Gastroesophageal sphincter (tissue), 3 donors: ENCODE results near the gene CCDC117.

Source experiments
- POLR2A ChIP-seq, 2 donors: fragments of 450-650 bp; IDR thresholded peaks; one replicate each; pipeline ENCODE4 v1.6.1; 2017; ENCODE audit warnings: antibody characterized with exemption in 2 of 2, mild to moderate bottlenecking in 2 of 2, moderate library complexity in 1 of 2
- POLR2AphosphoS5 ChIP-seq: sonication (generic); formaldehyde crosslinking; IDR thresholded peaks from one replicate; pipeline ENCODE4 v1.6.1; 2017; ENCODE audit warnings: antibody characterized with exemption
- TF ChIP-seq, protein P1 (sequence below), 4 experiments: fragments of 200-600 bp in 2 of 4; fragments of 450-650 bp in 2 of 4; sonication (generic) in 1 of 4; IDR thresholded peaks; one replicate each; pipeline ENCODE4 v1.5.1; 2017 to 2019; ENCODE audit warnings: antibody characterized with exemption in 4 of 4, mild to moderate bottlenecking in 2 of 4, moderate library complexity in 2 of 4

DNA sequence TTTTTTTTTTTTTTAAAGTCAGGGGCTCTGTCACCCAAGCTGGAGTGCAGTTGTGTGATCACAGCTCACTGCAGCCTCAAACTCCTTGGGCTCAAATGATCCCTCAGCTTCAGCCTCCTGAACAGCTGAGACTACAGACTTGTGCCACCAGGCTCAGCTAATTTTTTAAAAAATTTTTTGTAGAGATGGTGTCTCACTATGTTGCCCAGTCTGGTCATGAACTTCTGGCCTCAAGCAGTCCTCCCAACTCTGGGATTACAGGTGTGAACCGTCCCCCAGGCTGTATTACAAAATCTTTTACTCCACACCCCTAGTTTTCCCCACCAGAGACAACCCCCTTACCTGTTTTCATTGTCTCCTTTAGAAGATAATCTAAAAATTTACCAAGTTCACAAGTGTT lies 1.9 kb downstream of the CCDC117 start:
- TF ChIP-seq POLR2A (IDR thresholded peaks at IDR 0.05) (no peak), POLR2AphosphoS5 (no peak)
- TF ChIP-seq, protein P1, sequence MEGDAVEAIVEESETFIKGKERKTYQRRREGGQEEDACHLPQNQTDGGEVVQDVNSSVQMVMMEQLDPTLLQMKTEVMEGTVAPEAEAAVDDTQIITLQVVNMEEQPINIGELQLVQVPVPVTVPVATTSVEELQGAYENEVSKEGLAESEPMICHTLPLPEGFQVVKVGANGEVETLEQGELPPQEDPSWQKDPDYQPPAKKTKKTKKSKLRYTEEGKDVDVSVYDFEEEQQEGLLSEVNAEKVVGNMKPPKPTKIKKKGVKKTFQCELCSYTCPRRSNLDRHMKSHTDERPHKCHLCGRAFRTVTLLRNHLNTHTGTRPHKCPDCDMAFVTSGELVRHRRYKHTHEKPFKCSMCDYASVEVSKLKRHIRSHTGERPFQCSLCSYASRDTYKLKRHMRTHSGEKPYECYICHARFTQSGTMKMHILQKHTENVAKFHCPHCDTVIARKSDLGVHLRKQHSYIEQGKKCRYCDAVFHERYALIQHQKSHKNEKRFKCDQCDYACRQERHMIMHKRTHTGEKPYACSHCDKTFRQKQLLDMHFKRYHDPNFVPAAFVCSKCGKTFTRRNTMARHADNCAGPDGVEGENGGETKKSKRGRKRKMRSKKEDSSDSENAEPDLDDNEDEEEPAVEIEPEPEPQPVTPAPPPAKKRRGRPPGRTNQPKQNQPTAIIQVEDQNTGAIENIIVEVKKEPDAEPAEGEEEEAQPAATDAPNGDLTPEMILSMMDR (IDR thresholded peaks at IDR 0.05) = no peak
